Measurements from ENCODE around the gene KCTD1.

The KCTD1 gene

GRCh38 chr18:26421503-26421902, 126.8 kb downstream of the KCTD1 start:
- no peak for DNase-seq

GRCh38 chr18:26419746-26420145, 128.6 kb downstream of the KCTD1 start:
- no peak for DNase-seq

GRCh38 chr18:26418225-26418624, 130.1 kb downstream of the KCTD1 start:
- DNase-seq, result no peak

- DNase-seq, result no peak
Observed at GRCh38 chr18:26417190-26417589, 131.2 kb downstream of the KCTD1 start.

GRCh38 chr18:26416652-26417150, 131.7 kb downstream of the KCTD1 start:
- no peak for DNase-seq

DNA sequence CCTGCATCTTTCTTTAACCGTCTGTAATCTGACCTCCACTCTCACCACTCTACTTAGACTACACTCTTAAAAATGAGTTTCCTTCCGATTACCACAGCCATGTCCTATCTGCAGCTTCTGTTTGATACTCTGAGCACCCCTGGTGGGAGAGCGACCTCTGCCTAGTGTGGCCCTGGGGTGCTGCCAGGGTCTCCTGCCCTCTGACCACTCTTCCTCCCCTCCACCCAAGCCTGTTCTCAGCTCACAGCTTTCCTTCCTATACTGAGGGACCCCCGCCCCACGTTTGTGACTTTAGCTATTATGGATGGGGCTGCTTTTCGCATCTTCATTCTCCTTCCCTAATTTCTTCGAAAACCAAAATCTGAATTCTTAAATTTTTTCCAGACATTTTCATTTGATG, 132.7 kb downstream of the KCTD1 start:
- DNase-seq, result no peak

- DNase-seq, result no peak
Observed at GRCh38 chr18:26414901-26415440, 133.4 kb downstream of the KCTD1 start.

GRCh38 chr18:26409091-26409490, 139.3 kb downstream of the KCTD1 start:
- DNase-seq, result no peak

- DNase-seq, result no peak
Observed at GRCh38 chr18:26407736-26408601, 140.4 kb downstream of the KCTD1 start.

- DNase-seq, result no peak
Observed at GRCh38 chr18:26406854-26407517, 141.4 kb downstream of the KCTD1 start.

GRCh38 chr18:26406324-26406723, 142.0 kb downstream of the KCTD1 start:
- no peak for DNase-seq

- no peak for DNase-seq
Observed at GRCh38 chr18:26405190-26405801, 143.1 kb downstream of the KCTD1 start.

Data from femur (tissue), 1 donor.